Activated gamma-delta T cell treated with Interleukin-2 at 50 U/mL for 16 hours (primary cell): ENCODE data around the gene TRIOBP.
"Not testable (repeated sequence)": the region's sequence is repeated elsewhere in the genome, so short reads cannot be mapped to it uniquely, and the experiment has no call there.

Experiments used
- DNase-seq: peaks from one replicate; pipeline ENCODE4 v3.0.0-alpha.2; 2020

TRIOBP gene

DNA sequence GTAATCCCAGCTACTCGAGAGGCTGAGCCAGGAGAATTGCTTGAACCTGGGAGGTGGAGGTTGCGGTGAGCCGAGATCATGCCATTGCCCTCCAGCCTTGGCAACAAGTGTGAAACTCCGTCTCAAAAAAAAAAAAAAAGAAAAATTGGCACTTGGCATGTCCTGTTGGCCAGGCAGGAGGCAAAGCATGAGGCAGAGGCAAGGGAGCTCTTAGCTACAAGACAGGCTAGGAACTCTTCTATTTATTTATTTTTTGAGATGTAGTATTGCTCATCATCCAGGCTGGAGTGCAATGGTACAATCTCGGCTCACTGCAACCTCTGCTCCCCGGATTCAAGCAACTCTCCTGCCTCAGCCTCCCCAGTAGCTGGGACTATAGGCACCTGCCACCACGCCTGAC is 2.7 kb upstream of the TRIOBP start:
- DNase-seq = not testable (repeated sequence)

DNA sequence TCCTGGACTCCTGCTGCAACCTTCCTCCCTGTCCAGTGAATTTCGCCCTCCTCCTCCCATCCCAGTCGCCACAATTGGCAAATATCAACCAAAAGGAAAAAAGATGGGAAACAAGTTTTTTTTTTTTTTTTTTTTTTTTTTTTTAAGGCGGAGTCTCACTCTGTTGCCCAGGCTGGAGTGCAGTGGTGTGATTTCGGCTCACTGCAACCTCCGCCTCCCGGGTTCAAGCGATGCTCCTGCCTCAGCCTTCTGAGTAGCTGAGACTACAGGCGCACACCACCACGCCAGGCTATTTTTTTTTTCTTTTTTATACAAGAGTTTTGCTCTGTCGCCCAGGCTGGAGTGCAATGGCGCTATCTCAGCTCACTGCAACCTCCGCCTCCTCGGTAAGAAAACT is 590 bp upstream of the TRIOBP start:
- DNase-seq = not testable (repeated sequence)

DNA sequence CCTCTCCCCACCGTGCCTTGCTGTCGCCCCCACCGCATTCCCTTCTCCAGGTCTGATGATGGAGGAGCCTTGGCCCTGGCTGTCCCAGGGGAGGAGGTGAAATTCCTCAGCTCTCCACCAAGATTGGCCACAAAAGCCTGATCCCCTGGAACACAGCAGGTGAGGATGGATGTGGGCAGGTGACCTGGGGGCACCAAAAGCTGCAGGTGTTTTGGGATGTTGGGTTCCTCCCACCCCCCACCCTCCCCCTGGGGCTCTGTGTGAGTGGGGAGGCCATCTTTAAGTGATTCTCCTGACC is 639 bp downstream of the TRIOBP start:
- no peak for DNase-seq

DNA sequence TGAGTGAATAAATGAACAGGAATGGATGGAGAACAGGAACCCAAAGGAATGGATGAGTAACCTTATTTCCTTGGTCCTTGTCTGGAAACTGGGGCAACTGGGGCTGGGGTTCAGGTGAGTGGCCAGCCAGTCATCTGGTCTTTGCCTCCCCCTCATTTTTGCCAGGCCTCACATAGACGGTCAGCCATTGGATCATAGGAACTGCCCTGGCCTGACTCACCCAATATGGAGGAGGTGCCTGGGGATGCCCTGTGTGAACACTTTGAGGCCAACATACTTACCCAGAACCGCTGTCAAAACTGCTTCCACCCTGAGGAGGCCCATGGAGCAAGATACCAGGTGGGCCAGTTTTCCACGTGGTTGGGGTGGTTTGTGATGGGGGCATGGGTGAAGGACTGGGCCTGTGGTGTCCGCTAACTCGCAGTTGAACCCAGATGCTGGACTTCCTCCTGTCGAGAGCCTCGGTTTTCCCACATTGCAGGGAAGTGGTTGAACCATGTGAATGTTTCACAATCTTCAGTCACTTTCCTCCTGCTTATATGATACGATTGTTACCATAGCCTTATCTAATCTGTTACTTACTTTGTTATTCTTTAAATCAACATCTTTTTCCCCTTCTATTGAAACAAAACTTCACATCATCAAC is 4.4 kb downstream of the TRIOBP start:
- no peak for DNase-seq

DNA sequence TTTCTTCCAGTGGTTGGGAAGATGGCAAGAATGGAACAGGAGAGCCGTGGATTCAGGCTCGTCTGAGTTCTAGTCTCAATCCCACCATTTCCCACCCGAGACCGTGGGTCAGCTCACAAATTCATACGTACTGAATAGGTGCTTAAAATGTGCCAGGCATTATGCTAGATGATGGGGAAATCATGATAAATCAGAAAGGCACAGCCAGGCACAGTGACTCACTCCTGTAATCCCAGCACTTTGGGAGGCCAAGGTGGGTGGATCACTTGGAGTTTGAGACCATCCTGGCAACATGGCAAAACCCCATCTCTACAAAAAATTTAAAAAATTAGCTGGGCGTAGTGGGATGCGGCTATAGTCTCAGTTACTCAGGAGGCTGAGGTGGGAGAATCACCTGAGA is 7.1 kb downstream of the TRIOBP start:
- no peak for DNase-seq

DNA sequence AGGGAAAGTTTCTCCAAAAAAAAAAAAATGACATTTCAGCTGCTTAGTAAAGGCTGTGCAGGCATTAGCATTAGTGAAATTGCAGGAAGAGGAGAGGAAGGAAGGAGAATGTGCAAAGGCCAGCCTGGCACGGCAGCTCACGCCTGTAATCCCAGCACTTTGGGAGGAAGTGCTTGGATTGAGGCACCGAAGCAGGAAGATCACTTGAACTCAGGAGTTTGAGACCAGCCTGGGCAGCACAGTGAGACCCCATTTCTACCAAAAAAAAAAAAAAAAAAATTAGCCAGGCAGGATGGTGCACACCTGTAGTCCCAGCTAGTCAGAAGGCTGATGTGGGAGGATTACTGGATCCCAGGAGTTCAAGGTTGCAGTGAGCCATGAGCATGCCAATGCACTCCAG is 7.8 kb downstream of the TRIOBP start:
- no peak for DNase-seq

DNA sequence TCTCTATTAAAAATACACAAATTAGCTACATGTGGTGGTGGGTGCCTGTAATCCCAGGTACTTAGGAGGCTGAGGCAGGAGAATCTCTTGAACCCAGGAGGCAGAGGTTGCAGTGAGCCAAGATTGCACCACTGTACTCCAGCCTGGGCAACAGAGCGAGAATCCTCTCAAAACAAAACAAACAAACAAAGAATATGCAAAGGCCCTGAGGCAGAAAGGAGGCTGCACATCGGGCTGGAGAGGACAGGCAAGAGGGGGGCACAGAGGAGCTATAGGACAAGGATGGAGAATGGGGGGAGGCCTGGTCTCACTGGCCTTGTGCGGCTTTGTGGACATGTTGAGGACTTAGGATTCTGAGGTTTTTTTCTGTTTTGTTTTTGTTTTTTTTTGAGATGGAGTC is 8.4 kb downstream of the TRIOBP start:
- DNase-seq = no peak

DNA sequence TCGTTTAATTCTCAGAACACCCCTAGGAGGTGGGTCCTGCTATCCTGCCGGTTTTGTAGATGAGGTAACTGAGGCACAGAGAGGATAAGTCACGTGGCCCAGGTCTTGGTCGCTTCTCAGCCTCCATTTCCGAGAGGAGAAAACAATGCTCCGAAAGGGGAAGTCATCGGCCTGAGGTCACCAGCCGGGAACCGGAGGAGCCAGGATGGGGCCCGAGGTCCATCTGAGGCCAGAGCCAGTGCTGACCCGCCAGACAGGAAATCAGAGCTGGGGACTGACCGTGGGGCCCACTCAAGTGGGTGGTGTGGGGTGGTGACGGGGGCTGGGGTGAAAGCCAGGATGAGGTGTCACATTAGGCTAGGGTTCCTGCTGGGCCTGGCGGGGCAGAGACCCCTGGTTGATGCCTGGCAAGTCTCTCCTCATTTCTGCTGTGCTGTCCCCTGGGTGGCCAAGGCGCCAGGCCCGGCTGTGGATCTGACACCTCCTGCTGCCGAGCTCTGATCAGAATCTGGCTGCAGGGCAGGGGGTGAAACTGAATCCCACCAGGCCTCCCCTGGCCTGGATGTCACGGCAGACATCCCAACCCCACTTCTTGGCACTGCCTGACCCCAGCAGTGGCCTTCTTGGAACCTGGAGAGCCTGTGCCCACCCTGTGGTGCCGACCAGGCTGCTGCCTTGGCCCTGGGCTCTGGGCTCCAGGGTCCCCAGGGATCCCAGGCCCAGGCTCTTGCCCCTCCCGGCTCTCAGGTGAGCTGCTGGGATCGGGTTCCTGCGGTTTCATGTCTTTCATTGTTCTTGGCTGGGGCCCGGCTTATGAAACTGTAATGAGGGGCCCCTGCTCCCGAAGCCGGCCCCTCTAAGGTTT is 12.0 kb downstream of the TRIOBP start:
- DNase-seq = no peak

DNA sequence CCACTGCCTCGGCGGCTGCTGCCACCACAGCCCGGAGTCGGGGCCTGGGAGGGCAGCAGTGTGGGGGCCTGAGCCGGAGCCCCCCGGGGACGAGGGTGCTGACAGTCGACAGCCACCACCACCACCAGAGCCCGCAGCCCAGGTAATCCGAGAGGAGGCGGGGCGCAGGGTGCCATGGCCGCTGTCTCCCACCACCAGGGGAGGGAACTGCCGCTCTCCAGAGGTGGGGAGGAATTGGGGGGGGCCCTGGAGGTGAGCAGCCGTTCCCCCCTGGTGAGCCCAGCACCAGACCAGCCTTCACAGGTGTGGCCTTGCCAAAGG is 12.6 kb downstream of the TRIOBP start:
- DNase-seq = no peak

DNA sequence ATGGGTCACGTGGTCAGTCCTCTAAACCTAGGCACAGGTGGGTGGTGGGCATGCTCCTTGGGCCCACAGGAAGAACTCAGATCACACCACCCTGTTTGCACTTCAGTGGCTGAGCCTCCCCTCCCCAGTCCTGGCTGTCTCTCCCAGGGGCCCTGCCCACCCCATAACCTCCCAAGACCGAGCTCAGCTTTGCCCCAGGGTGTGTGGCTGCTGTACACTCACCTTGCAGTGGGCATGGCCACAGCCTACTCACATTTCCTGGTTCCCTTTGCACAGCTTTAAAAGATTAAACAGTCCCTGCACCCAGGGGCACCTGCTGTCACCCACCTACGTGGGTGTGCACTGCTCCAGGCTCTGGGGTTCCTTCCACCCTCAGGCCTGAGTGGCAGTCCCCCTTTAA is 13.8 kb downstream of the TRIOBP start:
- no peak for DNase-seq

DNA sequence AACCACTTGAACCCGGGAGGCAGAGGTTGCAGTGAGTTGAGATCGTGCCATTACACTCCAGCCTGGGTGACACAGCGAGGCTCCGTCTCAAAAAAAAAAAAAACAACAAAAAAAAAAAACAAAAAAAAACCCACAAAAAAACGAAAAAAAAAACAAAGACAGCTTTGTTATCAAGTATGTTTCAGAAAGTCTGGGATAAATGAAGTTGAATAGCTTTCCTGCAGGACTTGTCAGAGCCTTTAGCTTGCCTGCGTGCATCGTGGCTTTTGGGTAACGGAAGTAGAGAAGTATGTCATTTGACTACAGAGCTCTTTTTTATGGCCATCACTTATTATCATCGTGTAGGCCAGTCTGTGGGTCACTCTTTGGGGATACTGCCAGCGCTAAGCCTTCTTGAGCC is 14.6 kb downstream of the TRIOBP start:
- DNase-seq = no peak

DNA sequence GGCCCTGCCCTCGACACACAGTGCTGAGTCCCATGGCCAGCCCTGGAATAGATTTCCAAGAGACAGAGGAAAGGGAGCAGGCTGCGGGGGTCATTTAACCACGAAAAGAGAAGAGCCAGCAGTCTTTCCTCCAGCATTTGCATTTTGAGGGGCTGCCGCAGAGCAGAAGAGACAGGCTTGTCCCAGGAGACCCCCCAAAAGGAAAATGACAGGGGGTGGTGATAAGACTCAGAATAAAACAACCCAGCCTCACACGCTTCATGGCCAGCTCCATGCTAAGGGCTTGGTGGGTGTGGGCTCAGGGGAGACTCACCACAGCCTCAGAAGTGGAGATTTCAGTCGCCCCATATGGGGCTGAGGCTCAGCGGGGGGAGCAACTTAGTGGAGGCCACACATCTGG is 16.9 kb downstream of the TRIOBP start:
- DNase-seq = no peak

DNA sequence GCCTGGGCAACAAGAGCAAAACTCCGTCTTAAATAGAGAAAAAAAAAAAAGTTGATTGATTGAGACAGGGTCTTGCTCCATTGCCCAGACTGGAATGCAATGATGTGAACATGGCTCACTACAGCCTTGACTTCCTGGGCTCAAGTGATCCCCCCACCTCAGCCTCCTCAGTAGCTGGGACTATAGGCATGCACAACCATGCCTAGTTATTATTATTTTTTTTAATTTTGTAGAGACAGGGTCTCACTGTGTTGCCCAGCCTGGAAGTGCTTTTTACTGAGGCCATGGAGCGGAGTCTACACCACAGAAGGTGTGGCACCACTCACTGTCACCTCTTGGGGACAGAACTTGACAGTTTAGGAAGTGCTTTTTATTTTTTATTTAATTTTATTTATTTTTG is 17.8 kb downstream of the TRIOBP start:
- no peak for DNase-seq

DNA sequence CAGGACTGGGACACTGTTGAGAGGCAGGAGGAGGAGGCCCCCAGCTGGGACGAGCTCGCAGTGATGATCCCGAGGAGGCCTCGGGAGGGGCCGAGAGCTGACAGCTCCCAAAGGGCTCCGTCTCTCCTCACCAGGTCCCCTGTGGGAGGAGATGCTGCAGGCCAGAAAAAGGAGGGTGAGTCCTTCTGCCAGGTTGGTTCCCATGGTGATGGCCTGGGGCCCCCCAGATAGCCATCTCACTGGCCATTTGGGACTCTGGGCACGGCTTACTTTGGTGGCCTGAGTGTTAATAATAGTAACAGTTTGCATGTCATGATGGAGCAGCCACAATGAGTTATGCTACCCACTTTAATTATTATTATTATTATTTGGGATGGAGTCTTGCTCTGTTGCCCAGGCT is 18.9 kb downstream of the TRIOBP start:
- DNase-seq = no peak

DNA sequence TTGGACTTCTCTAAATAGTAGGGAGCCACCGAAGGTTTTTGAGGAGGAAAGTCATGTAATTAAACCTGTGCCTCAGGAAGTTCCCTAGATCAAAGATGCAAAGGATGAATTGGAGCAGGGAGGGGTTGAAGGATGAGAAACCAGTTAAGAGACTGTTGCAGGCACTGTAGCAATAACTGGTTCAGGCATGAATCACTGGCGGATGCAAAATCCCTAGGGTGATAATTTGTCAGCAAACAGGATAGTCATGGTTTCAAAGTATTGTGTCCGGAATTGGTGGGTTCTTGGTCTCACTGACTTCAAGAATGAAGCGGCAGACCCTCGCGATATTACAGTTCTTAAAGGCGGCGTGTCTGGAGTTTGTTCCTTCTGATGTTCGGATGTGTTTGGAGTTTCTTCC is 19.9 kb downstream of the TRIOBP start:
- DNase-seq = no peak

DNA sequence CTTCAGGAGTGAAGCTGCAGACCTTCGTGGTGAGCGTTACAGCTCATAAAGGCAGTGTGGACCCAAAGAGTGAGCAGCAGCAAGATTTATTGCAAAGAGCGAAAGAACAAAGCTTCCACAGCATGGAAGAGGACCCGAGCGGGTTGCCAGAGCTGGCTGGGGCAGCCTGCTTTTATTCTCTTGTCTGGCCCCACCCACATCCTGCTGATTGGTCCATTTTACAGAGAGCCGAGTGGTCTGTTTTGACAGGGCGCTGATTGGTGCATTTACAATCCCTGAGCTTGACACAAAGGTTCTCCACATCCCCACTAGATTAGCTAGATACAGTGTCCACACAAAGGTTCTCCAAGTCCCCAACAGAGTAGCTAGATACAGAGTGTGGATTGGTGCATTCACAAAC is 20.4 kb downstream of the TRIOBP start:
- not testable (repeated sequence) for DNase-seq

DNA sequence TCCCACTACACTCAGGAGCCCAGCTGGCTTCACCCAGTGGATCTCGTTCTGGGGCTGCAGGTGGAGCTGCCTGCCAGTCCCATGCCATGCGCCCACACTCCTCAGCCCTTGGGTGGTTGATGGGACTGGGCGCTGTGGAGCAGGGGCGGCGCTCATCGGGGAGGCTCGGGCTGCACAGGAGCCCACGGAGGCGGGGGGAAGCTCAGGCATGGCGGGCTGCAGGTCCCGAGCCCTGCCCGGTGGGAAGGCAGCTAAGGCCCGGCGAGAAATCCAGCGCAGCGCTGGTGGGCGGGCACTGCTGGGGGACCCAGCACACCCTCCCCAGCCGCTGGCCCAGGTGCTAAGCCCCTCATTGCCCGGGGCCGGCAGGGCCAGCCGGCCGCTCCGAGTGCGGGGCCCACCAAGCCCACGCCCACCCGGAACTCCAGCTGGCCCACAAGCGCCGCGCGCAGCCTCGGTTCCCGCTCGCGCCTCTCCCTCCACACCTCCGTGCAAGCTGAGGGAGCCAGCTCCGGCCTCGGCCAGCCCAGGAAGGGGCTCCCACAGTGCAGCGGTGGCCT is 21.0 kb downstream of the TRIOBP start:
- not testable (repeated sequence) for DNase-seq

DNA sequence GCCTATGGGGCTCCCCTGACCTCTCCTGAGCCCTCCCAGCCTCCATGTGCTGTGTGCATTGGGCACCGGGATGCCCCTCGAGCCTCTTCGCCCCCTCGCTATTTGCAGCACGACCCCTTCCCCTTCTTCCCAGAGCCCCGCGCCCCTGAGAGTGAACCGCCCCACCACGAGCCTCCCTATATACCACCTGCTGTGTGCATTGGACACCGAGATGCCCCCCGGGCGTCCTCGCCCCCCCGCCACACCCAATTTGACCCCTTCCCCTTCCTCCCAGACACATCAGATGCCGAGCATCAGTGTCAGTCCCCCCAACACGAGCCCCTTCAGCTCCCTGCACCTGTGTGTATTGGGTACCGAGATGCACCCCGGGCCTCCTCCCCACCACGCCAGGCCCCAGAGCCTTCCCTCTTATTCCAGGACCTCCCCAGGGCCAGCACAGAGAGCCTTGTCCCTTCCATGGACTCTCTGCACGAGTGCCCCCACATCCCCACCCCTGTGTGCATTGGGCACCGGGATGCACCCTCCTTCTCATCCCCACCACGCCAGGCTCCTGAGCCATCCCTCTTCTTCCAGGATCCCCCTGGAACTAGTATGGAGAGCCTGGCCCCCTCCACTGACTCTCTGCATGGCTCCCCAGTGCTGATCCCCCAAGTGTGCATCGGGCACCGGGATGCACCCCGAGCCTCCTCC is 28.8 kb downstream of the TRIOBP start:
- no peak for DNase-seq

DNA sequence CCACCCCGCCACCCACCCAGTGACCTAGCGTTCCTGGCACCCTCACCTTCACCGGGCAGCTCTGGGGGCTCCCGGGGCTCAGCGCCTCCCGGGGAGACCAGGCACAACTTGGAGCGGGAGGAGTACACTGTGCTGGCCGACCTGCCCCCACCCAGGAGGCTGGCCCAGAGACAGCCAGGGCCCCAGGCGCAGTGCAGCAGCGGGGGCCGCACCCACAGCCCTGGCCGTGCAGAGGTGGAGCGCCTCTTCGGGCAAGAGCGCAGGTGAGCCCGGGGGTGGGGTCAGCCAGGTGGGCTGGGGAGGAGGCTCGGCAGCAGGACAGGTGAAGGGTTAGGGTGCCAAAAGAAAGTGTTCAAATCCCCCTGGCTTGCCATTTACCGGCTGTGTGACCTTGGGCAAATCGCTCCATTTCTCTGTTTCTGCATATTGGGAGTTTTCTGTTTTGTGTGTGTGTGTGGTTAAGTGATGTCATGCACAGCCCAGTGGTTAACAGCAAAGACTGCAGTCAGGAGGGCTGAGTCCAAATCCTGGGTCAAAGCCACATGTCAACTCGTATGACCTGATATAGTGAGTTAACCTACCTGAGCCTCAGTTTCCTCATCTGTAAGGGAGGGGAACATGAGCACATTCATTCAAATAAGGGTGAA is 29.5 kb downstream of the TRIOBP start:
- DNase-seq = no peak

DNA sequence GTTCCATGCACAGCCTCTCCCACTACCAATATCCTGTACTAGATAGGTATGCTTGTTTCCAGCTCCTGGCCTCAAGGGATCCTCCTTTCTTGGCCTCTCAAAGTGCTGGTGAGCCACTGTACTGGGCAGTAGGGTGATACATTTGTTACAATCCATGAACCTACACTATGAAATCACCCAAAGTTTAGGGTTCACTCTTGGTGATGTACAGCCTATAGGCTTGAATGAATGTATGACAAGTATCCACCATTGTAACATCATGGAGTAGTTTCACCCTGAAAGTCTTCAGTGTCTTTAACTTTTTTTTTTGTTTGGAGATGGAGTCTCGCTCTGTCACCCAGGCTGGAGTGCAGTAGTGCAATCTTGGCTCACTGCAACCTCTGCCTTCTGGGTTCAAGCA is 31.8 kb downstream of the TRIOBP start:
- DNase-seq = no peak

DNA sequence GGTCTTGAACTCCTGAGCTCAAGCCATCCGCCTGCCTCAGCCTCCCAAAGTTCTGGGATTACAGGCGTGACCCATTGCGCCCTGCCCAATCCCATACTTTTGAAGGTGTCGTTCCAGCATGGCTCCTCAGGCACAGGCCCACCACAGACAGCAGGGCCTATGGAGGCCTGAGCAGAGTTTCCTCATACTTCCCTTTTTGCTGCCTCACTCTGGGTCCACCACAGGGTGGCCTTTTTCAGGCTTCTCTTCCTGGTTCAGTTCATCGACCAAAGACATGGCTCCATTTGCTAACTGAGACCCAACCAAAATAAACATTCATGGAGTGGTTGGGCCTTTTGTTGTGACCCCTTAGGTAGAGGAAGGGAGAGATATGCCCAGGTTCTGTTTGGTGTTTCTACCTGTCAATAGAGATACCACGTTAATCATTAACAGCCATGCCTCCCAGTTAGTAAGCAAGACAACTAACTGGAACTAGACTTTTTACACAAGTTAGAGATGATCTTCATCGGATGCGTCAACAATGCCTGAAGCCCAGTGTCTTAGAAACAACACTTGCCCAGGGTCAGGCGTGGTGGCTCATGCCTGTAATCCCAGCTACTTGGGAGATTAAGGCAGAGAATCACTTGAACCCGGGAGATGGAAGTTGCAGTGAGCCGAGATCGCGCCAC is 35.1 kb downstream of the TRIOBP start:
- DNase-seq = no peak

DNA sequence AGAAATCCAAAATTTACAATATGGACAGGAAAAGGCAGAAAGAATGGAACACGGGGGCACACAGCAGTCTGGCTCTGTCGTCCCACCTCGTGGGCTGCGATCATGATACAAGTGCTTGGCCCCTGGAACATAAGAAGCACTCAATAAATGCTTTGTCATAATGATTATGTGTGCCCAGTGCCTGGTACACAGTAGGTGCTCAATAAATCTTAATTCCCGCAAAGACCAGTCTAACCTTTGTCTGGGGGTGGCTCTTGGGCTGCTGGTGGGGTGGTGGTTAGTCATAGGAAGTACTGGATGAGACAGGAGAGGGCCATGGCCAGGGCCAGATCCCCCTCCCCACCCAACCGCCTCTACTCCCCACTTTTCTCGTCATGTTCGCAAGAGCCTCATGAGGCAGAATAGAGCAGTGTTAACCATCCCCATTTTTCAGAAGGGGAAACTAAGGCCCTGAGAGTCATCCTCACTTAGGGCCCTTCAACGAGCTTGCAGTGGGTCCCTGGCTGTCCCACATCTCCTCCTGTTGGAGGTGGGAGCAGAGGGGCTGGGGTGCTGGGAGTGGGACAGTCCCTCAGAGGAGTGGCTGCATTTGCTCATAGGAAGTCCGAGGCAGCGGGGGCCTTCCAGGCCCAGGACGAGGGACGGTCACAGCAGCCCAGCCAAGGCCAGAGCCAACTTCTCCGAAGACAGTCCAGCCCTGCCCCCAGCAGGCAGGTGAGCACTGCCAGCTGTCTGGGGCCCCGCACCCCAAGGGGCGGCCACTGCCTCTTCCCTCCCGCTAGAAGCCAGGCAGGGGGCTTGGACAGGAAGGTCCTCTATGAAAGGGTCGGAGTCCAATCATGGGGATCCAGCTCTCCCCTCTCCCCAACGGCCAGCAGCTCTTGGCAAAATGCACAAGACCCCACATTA is 36.1 kb downstream of the TRIOBP start:
- DNase-seq = no peak
